Ovary (tissue), 3 donors: ENCODE measurements around the gene ANO1.

Source experiments
- CTCF ChIP-seq, 3 donors: fragments of 450-650 bp in 2 of 3; fragments of 200-600 bp in 1 of 3; IDR thresholded peaks; one replicate each; pipeline versions ENCODE4 v1.5.1 to v1.8.0; 2016 to 2022; ENCODE audit warnings: antibody characterized with exemption in 3 of 3, mild to moderate bottlenecking in 1 of 3
- EP300 ChIP-seq: sonication (generic); formaldehyde crosslinking; IDR thresholded peaks from one replicate; pipeline ENCODE4 v1.6.1; 2017; ENCODE audit warnings: antibody characterized with exemption
- POLR2A ChIP-seq: fragments of 450-650 bp; IDR thresholded peaks from one replicate; pipeline ENCODE4 v1.6.1; 2017; ENCODE audit warnings: antibody characterized with exemption, mild to moderate bottlenecking, moderate library complexity
- donor health status: DM: no; HTN: no; CAD: no.

DNA sequence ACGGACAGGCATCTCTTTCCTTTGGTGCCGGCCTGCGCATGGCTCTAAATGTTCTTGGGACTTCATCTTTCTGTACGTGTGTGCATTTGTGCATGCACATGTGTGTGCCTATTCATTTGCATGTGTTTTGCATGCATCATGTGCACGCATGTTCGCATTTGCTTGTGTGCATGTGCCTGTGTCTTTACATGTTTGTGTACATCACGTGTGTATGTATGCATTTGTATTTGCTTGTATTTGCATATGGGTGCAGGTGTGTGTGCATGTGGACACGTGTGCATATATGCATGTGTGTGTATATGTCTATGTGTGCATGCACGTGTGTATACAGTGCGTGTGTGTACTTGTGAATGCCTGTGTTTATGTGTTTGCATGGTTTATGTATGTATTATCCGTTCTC, 111.5 kb downstream of the ANO1 start:
- no peak for TF ChIP-seq CTCF (IDR thresholded peaks at IDR 0.05)
- no peak for TF ChIP-seq POLR2A
- TF ChIP-seq EP300, result no peak
